Mesodermal cell (in vitro differentiated cells): Measurements from ENCODE around the gene FKBP9. TPM values are rescaled to one million over a fixed set of nuclear protein-coding genes. Genes with fewer than 3 reads are reported as not detected.
"Not testable (repeated sequence)": the region's sequence is repeated elsewhere in the genome, so short reads cannot be mapped to it uniquely, and the experiment has no call there.

Experiments used
- H3K27ac ChIP-seq: 2 replicates; pipeline ENCODE4 v1.7.0; 2013; ENCODE audit warnings: mild to moderate bottlenecking, low read depth, low read length, moderate library complexity; ENCODE audit not compliant: severe bottlenecking
- H3K36me3 ChIP-seq: 2 replicates; pipeline ENCODE4 v1.7.1; 2013; ENCODE audit warnings: mild to moderate bottlenecking, low read length, moderate library complexity; ENCODE audit not compliant: control insufficient read depth, insufficient read depth
- H3K4me1 ChIP-seq: one replicate; pipeline ENCODE4 v1.7.1; 2013; ENCODE audit warnings: mild to moderate bottlenecking, low read length; ENCODE audit not compliant: insufficient read depth, control insufficient read depth, poor library complexity, severe bottlenecking
- H3K4me3 ChIP-seq: 2 replicates; pipeline ENCODE4 v1.7.0; 2013; ENCODE audit warnings: low read length, control low read depth, mild to moderate bottlenecking; ENCODE audit not compliant: insufficient read depth, poor library complexity, severe bottlenecking; ENCODE audit errors: extremely low read depth
- H3K9me3 ChIP-seq: 2 replicates; pipeline ENCODE4 v1.7.1; 2013; ENCODE audit warnings: mild to moderate bottlenecking, low read length, moderate library complexity; ENCODE audit not compliant: control insufficient read depth
- WGBS, 2 experiments: methylation state at CpG; one replicate each; pipeline ENCODE4 v1.1.5; 2013; ENCODE audit warnings: missing lambda C conversion rate in 2 of 2; ENCODE audit not compliant: insufficient coverage in 2 of 2; 5-methylcytosine and 5-hydroxymethylcytosine counted together
- polyA plus RNA-seq, 2 experiments: library from polyadenylated mRNA; stranded (reverse); fragments of 50-300 nt; gene quantifications; one replicate each; pipeline ENCODE4 v1.2.3, GENCODE V29; 2013

The FKBP9 gene, protein sequence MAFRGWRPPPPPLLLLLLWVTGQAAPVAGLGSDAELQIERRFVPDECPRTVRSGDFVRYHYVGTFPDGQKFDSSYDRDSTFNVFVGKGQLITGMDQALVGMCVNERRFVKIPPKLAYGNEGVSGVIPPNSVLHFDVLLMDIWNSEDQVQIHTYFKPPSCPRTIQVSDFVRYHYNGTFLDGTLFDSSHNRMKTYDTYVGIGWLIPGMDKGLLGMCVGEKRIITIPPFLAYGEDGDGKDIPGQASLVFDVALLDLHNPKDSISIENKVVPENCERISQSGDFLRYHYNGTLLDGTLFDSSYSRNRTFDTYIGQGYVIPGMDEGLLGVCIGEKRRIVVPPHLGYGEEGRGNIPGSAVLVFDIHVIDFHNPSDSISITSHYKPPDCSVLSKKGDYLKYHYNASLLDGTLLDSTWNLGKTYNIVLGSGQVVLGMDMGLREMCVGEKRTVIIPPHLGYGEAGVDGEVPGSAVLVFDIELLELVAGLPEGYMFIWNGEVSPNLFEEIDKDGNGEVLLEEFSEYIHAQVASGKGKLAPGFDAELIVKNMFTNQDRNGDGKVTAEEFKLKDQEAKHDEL
- polyA plus RNA-seq (2013, experiment 1 of 2), result 47.4 TPM
- 47.6 TPM for polyA plus RNA-seq (2013, experiment 2 of 2)

DNA sequence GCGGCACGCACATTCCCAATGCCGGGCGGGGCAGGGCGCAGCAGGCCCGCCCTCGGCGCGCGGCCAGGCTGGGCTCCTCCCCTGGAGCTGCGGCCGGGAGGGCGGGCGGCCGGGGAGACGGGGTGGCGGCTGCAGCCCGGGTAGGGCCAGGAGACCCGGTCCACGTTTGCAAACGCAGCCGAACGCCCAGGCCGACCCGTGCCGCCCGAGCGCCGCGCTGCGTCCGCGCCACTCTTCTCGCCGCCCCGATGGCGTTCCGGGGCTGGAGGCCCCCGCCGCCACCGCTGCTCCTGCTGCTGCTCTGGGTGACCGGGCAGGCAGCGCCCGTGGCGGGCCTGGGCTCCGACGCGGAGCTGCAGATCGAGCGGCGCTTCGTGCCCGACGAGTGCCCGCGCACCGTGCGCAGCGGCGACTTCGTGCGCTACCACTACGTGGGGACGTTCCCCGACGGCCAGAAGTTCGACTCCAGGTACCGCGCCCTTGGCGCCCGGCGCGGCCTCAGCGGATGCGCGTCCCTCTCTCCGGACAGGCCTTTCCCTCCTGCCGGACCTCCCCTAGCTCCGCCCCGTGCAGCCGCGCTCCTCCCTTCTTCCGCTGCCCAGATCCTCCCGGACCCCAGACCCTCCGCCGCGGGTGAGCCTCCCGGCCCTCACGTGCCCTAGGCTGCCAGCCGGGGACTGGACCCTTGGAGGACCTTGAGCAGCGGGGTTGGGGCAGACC is at the start of gene FKBP9:
Gene FKBP9, plus strand, starts transcription at position 115 of the 720 bp plus-strand sequence. Its CDS starts 134 bp downstream, at position 249.
- Histone ChIP-seq H3K9me3 (no peaks in the 10 kb centered on the region), H3K4me1 (no peaks in the 10 kb centered on the region), H3K4me3 (peak within 1 kb of the TSS; percentile 70), H3K27ac (peak within 1 kb of the TSS; percentile 81), H3K36me3 (peaks cover 2% of the 10 kb centered on the region)
- 0 to 2% methylated on average over 64 to 76 of the region's 91 CpGs for WGBS, 2 experiments

- no peaks in the 10 kb centered on the region for H3K4me1 ChIP-seq
- H3K27ac ChIP-seq, result no peak overlapping the region
- peaks cover 15% of the 10 kb centered on the region for H3K36me3 ChIP-seq
- 86 to 88% methylated on average over 1 of the region's 1 CpG for WGBS, 2 experiments
- no peak overlapping the region for H3K4me3 ChIP-seq
- no peaks in the 10 kb centered on the region for H3K9me3 ChIP-seq
Measured at GRCh38 chr7:32910195-32910594, 47.0 kb upstream of the FKBP9 start.

DNA sequence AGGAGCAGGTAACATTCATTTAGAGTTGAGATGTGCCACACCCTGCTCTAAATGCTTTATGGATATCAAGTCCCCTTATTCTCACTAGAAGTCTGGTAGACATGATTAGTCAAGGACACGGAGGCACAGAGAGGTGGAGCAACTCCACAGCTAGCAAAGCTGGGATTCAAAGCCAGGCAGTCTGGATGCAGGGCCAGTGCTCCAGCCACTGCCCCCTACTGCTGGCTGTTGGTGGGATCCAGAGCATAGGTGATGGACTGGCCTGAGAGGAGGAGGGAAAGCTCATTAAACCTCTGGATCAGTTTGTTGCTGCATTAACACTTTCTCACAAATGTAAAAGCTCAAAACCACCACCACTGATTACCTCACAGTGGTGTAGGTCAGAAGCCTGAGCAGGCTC is 43.1 kb upstream of the FKBP9 start:
- H3K36me3 ChIP-seq, result peaks cover 47% of the 10 kb centered on the region
- no peak overlapping the region for H3K4me3 ChIP-seq
- no peaks in the 10 kb centered on the region for H3K4me1 ChIP-seq
- 90 to 100% methylated on average over 1 of the region's 1 CpG for WGBS, 2 experiments
- H3K27ac ChIP-seq, result no peak overlapping the region
- H3K9me3 ChIP-seq, result no peaks in the 10 kb centered on the region

- H3K27ac ChIP-seq, result no peak overlapping the region
- H3K4me3 ChIP-seq, result no peak overlapping the region
- H3K4me1 ChIP-seq, result no peaks in the 10 kb centered on the region
- H3K36me3 ChIP-seq, result peaks cover 53% of the 10 kb centered on the region
- no peaks in the 10 kb centered on the region for H3K9me3 ChIP-seq
- 97% methylated on average over 3 to 5 of the region's 5 CpGs for WGBS, 2 experiments
Measured at GRCh38 chr7:32915041-32915536, 42.2 kb upstream of the FKBP9 start.

DNA sequence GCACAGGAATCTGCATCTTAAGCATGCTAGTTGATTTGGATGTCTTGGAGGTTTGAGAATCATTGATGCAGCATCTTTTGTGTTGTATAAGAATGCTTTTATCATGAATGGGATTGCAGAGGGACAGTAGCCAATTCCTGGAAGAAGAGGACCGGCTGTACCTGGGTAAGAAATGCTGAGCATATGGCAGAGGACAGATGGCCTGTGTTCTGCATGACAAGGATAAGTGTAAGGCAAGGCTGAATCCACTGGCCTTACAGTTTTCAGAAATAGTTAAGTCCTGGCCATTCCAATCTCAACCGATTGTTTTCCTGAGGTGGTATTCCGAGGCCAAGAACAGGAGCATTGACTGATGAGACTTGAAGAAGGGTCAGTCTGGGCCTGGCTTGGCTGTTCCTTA is 41.2 kb upstream of the FKBP9 start:
- no peaks in the 10 kb centered on the region for H3K9me3 ChIP-seq
- no peak overlapping the region for H3K4me3 ChIP-seq
- WGBS, 2 experiments, result 90% methylated on average over 3 of the region's 3 CpGs
- peaks cover 62% of the 10 kb centered on the region for H3K36me3 ChIP-seq
- no peak overlapping the region for H3K27ac ChIP-seq
- no peaks in the 10 kb centered on the region for H3K4me1 ChIP-seq

GRCh38 chr7:32916994-32917393 is 40.2 kb upstream of the FKBP9 start:
- H3K4me3 ChIP-seq, H3K27ac ChIP-seq: not testable (repeated sequence)

GRCh38 chr7:32921896-32922295 is 35.3 kb upstream of the FKBP9 start:
- peaks cover 36% of the 10 kb centered on the region for H3K36me3 ChIP-seq
- 86 to 92% methylated on average over 1 to 2 of the region's 2 CpGs for WGBS, 2 experiments
- H3K4me1 ChIP-seq, result no peaks in the 10 kb centered on the region
- no peaks in the 10 kb centered on the region for H3K9me3 ChIP-seq
- H3K4me3 ChIP-seq, result no peak overlapping the region
- H3K27ac ChIP-seq, result no peak overlapping the region

More at GRCh38 chr7:32916994-32917393, 40.2 kb upstream of the FKBP9 start:
- peaks cover 67% of the 10 kb centered on the region for H3K36me3 ChIP-seq
- H3K9me3 ChIP-seq, H3K4me1 ChIP-seq: not testable (repeated sequence)
- WGBS, 2 experiments, result 50% methylated on average over 1 of the region's 7 CpGs; no CpG with 5 or more reads in 1 of the 2 experiments

GRCh38 chr7:32928785-32929298 is 28.4 kb upstream of the FKBP9 start:
- WGBS, 2 experiments, result no CpG with 5 or more reads among the region's 2 CpGs
- no peak overlapping the region for H3K4me3 ChIP-seq
- H3K36me3 ChIP-seq, result peaks cover 63% of the 10 kb centered on the region
- H3K4me1 ChIP-seq, result no peaks in the 10 kb centered on the region
- H3K27ac ChIP-seq, result no peak overlapping the region
- H3K9me3 ChIP-seq, result no peaks in the 10 kb centered on the region

- Histone ChIP-seq H3K36me3 (peaks cover 67% of the 10 kb centered on the region), H3K4me1 (no peaks in the 10 kb centered on the region), H3K9me3 (no peaks in the 10 kb centered on the region), H3K4me3 (no peak overlapping the region), H3K27ac (no peak overlapping the region)
- WGBS, 2 experiments, result 84 to 91% methylated on average over 13 of the region's 13 CpGs
Measured at GRCh38 chr7:32929430-32930143, 27.7 kb upstream of the FKBP9 start.

DNA sequence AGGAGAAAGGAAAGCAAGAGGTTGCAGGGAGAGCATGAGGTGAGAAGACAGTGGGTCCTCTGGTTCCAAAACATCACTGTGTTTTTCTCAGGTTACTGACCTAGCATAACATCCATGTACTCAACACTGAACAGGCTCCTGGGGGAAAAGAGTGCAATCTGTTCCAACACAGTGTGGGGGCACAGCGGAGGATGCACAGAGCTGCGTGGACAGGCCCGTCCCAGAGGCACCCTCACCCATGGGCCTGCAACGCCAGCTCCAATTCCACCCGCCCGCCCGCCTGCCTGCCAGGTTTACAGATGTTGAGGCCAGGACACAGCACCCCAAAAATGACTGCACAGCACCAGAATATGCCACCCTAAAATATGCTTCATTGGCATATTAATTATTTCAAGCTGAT is 26.9 kb upstream of the FKBP9 start:
- Histone ChIP-seq H3K4me3 (no peak overlapping the region), H3K27ac (no peak overlapping the region), H3K4me1 (no peaks in the 10 kb centered on the region), H3K9me3 (no peaks in the 10 kb centered on the region), H3K36me3 (peaks cover 69% of the 10 kb centered on the region)
- 95 to 100% methylated on average over 4 to 7 of the region's 7 CpGs for WGBS, 2 experiments
